ENCODE data around the gene SPACA4.

SPACA4 gene

DNA sequence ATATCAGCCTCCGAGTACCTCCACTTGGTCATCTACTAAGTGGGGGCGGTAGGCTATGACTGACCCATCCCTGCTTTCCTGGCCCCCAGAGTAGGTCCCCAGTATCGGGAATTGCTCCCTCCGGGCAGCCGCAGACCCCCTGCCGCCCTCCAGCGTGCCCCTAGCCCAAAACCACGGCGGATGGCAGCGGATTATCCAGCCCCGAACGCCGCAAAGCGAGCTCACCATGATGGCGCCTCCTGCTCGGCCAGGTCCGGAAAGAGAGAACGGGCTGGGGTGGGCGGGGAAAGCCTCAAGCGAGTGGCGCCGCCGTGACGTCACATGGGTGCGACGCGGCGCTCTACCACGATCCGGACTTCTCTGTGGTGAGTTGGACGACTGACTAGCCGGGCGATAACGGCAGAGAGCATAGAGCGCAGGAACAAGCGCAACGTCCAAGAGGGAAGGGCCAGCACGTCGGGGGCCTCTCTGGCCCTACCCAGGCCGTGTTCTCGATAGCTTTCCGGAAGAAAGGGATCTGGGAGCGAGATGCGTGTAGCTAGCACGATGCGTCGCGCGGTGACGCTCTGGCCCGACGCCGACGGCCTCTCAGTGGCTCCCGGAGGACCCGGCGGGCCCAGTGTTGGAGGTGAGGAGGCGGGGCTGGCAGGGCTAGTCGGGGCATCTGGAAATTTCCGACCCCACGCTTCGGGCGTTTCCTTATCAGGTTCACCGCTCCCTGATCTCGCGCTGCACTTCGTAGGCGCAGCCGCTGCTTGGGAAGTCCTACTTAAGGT is 12.6 kb downstream of the SPACA4 start, which contains the start of the genes RPL18 and SPHK2:
Gene RPL18, minus strand, starts transcription at position 263 of the 776 bp plus-strand sequence. Its CDS starts 35 bp downstream, at position 228.
Gene SPHK2, plus strand, starts transcription at position 591 of the 776 bp plus-strand sequence. CDS start 1,009 bp downstream, outside the sequence.
- Mint-ChIP-seq H3K27me3 (no peaks in the 10 kb centered on the region), H3K4me1 (ENCODE audit: low read depth) (peaks cover 74% of the 10 kb centered on the region), H3K9me3 (no peaks in the 10 kb centered on the region), H3K27ac (peak within 1 kb of the TSS; percentile 96), H3K4me3 (peak within 1 kb of the TSS; percentile 97), H3K36me3 (ENCODE audit: low read depth) (peaks cover 69% of the 10 kb centered on the region)
- intact Hi-C loops (cut with micrococcal nuclease) = loop anchor here (1.0 kb wide), 1 partner anchor 18 kb away; the partner anchor contains the start of gene DBP

DNA sequence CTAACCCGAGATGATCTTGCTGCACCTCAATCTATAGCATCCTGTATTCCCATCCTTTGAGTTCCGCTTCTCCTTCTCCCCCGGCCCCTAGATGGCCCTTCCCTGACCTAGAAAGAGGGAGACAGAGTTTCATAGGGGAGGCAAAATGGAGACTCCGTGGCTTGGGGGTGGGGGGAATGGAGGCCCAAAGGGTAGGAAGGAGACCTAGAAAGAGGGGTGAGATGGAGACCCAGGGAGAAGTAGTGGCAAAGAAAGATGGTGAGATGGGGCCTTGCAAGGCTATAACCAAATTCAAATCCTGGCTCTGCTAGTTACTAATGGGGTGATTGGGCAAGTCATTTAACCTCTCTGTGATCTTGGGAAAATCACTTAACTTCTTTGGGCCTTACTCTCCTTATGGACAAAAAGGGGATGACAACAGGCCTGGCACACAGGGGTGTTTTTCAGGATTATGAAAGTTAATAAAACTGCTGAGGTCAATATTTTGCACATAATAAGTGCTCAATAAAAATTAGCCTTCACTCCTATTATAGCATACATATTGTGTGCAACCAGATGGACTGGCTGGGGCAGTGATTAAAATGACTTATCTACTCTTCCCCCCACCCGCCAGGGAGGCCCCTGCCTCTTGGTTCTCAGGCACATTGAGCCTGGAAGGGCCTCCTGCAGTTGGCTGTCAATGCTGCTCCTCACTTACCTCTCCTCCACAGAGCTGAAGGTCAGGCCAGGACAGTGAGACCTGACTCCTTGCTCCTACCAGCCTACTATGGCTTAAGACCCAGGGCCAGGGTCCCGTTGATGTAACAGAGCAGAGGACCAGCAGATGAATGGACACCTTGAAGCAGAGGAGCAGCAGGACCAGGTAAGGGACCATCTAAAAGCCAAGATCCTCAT is 13.4 kb downstream of the SPACA4 start:
- H3K4me3 Mint-ChIP-seq = peak overlapping the region; percentile 97
- no peaks in the 10 kb centered on the region for H3K9me3 Mint-ChIP-seq
- intact Hi-C loops (cut with micrococcal nuclease) = loop anchor here (1.0 kb wide), 1 partner anchor 17 kb away; the partner anchor contains the start of gene DBP
- H3K27ac Mint-ChIP-seq = peak overlapping the region; percentile 96
- H3K27me3 Mint-ChIP-seq = no peaks in the 10 kb centered on the region
- H3K4me1 Mint-ChIP-seq (ENCODE audit: low read depth) = peaks cover 81% of the 10 kb centered on the region
- peaks cover 70% of the 10 kb centered on the region for H3K36me3 Mint-ChIP-seq (ENCODE audit: low read depth)

DNA sequence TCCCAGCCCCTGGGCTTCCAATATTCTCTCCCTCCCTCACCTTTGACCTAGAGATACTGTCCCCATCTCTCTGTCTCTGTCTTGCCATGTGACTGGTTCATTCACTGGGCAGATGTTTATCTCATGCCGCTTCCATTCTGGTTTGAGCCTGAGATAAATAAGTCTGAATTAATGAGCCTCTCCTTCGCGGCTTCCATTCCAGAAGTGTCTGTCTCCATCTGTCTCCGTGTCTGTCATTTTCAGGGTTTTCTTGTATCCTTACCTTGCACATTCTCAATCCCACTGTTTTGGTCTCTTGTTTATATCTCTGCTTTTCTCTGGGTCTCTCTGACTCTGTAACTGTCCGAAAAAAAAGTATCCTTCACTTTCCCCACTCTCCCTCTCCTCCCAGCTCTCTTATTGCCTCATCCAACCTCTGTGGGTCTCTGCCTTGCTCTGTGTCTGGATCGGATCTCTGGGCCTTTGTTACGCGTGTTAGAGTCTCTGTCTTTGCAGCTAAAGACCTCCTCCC is 17.1 kb downstream of the SPACA4 start:
- H3K4me3 Mint-ChIP-seq = peak overlapping the region; percentile 77
- H3K27me3 Mint-ChIP-seq = no peaks in the 10 kb centered on the region
- H3K27ac Mint-ChIP-seq = peak overlapping the region; percentile 97
- intact Hi-C loops (cut with micrococcal nuclease) = no loop called here
- no peaks in the 10 kb centered on the region for H3K9me3 Mint-ChIP-seq
- H3K36me3 Mint-ChIP-seq (ENCODE audit: low read depth) = peaks cover 70% of the 10 kb centered on the region
- peaks cover 63% of the 10 kb centered on the region for H3K4me1 Mint-ChIP-seq (ENCODE audit: low read depth)

DNA sequence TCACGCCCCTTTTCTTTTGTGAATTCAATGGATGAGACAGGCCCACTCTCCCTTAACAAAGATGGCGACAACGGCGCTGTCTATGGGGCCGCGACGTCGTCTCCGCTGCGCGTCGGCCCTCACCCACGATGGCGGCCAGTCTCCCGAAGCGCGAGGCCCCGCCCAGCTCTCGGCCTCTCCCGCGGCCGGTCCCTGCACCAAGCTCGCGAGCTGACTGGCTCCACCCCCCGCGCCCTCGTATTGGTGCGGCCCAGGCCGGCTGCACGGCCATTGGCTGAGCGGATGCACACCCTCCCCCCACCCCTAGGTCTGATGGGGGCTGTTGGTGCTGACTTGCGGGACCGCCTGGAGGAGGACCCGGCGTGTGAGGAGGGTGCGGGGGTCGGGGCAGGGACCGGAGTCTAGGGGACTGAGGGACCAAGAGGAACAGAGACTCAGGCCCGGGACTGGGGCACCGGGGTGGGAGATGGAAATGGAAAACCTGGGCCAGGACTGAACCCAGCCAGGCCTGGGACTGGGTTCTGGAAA is 17.6 kb downstream of the SPACA4 start:
- intact Hi-C loops (cut with micrococcal nuclease) = no loop called here
- H3K27me3 Mint-ChIP-seq = no peaks in the 10 kb centered on the region
- H3K4me1 Mint-ChIP-seq (ENCODE audit: low read depth) = peaks cover 67% of the 10 kb centered on the region
- no peaks in the 10 kb centered on the region for H3K9me3 Mint-ChIP-seq
- peaks cover 70% of the 10 kb centered on the region for H3K36me3 Mint-ChIP-seq (ENCODE audit: low read depth)
- H3K27ac Mint-ChIP-seq = peak overlapping the region; percentile 97
- peak overlapping the region; percentile 77 for H3K4me3 Mint-ChIP-seq

DNA sequence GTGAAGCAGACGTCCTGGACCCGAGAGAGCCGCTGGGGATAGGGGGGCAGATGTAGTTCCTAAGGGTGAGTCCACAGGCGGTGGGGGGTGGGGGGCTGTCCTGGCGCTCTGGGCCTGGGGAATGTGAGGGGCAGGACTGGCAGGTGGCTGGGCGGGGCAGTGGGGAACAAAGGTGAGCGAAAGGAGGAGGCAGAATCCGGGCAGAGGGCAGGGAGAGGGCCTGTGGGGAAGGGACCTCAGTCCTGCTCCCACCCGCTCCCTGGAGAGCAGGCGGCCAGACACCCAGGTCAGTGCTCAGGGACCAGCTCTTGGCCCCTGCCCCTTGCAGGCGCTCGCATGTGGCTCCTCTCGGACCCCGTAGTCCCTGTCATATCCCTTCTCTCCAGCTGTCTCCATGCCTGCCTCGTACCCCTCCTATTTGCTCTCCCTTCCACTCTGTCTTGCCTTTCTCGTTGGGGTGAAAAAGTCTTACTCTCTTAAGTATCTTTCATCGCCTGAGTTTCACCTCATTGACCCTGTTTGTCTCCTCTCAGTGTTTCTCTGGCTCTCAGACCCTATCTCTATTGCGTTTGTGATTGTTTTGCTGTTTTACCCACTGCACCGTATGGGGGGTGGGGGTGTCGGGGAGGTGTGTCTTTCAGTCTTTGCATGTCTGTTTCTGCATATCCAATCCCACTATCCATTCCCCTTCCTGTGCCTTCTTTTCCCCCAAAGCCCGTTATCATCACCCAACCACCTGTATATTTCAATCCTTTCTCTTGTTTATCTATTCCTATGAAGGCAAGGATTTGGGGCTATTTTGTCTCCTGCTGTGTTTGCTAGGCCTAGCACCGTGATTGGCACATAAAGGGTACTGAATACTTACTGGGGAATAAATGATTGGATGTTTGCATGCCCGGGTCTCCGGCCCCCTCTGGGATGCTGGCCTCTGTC is 18.5 kb downstream of the SPACA4 start:
- Mint-ChIP-seq H3K4me1 (ENCODE audit: low read depth) (peaks cover 65% of the 10 kb centered on the region), H3K27ac (peak overlapping the region; percentile 97), H3K4me3 (peak overlapping the region; percentile 70), H3K36me3 (ENCODE audit: low read depth) (peaks cover 71% of the 10 kb centered on the region), H3K27me3 (no peaks in the 10 kb centered on the region), H3K9me3 (no peaks in the 10 kb centered on the region)
- intact Hi-C loops (cut with micrococcal nuclease) = no loop called here

DNA sequence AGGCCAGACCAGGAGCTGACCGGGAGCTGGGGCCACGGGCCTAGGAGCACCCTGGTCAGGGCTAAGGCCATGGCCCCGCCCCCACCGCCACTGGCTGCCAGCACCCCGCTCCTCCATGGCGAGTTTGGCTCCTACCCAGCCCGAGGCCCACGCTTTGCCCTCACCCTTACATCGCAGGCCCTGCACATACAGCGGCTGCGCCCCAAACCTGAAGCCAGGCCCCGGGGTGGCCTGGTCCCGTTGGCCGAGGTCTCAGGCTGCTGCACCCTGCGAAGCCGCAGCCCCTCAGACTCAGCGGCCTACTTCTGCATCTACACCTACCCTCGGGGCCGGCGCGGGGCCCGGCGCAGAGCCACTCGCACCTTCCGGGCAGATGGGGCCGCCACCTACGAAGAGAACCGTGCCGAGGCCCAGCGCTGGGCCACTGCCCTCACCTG is 19.4 kb downstream of the SPACA4 start:
- Mint-ChIP-seq H3K27ac (peak overlapping the region; percentile 97), H3K4me3 (no peak overlapping the region), H3K27me3 (no peaks in the 10 kb centered on the region), H3K36me3 (ENCODE audit: low read depth) (peaks cover 76% of the 10 kb centered on the region), H3K4me1 (ENCODE audit: low read depth) (peaks cover 69% of the 10 kb centered on the region), H3K9me3 (no peaks in the 10 kb centered on the region)
- intact Hi-C loops (cut with micrococcal nuclease) = no loop called here

DNA sequence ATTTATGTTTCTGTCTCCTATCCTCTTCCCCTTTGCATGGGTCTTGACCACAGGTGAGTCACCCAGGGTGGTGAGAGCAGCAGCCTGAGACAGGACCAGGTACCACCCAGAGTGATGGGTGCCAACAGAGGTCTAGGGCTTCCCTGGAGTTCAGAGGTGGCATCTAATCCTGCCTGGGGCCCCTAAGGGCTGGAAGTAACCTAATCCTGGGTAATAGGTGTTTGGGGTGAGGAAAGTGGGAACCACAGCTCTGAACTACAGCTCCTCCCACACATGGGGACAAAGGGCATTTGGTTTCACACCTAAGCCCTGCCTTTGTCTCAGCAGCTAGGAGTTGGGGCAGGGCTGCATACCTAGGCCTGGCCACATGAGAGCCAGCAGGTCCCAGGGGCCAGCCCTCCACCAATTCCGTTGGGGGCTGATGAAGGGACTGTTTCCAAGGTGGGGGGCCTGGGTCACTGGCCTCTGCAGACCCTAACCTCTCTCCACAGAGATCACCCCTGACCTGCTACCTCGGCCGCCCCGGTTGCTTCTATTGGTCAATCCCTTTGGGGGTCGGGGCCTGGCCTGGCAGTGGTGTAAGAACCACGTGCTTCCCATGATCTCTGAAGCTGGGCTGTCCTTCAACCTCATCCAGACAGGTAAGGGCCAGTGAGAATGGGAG is 20.8 kb downstream of the SPACA4 start:
- Mint-ChIP-seq H3K27ac (no peak overlapping the region), H3K4me3 (no peak overlapping the region), H3K4me1 (ENCODE audit: low read depth) (peaks cover 69% of the 10 kb centered on the region)

DNA sequence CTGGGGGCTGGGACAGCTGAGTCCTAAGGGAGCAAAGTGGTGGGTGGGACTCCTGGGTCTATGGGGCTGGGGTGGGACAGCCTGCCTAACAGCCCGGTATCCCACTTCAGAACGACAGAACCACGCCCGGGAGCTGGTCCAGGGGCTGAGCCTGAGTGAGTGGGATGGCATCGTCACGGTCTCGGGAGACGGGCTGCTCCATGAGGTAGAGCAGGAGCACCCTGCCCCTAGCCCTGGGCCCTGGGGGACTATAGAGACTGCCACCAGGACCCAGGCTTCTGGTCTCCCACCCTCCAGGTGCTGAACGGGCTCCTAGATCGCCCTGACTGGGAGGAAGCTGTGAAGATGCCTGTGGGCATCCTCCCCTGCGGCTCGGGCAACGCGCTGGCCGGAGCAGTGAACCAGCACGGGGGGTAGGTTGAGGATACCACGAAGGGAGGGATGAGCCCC is 21.3 kb downstream of the SPACA4 start:
- no peak overlapping the region for H3K27ac Mint-ChIP-seq
- H3K36me3 Mint-ChIP-seq (ENCODE audit: low read depth) = peaks cover 96% of the 10 kb centered on the region

More for the DNA sequence above, 20.8 kb downstream of the SPACA4 start:
- intact Hi-C loops (cut with micrococcal nuclease) = no loop called here
- Mint-ChIP-seq H3K9me3 (no peaks in the 10 kb centered on the region), H3K36me3 (ENCODE audit: low read depth) (peaks cover 90% of the 10 kb centered on the region), H3K27me3 (no peaks in the 10 kb centered on the region)

DNA sequence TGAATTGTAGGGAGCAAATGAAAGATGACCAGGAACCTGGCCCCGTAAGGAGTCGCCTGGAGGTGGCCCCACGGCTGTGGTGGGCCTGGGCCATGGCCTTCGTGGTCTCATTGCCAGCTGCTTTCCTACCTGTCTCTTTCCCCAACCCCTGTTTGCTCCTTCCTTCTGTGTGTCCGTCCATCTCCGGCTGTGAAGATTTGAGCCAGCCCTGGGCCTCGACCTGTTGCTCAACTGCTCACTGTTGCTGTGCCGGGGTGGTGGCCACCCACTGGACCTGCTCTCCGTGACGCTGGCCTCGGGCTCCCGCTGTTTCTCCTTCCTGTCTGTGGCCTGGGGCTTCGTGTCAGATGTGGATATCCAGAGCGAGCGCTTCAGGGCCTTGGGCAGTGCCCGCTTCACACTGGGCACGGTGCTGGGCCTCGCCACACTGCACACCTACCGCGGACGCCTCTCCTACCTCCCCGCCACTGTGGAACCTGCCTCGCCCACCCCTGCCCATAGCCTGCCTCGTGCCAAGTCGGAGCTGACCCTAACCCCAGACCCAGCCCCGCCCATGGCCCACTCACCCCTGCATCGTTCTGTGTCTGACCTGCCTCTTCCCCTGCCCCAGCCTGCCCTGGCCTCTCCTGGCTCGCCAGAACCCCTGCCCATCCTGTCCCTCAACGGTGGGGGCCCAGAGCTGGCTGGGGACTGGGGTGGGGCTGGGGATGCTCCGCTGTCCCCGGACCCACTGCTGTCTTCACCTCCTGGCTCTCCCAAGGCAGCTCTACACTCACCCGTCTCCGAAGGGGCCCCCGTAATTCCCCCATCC is 22.1 kb downstream of the SPACA4 start:
- Mint-ChIP-seq H3K27me3 (no peaks in the 10 kb centered on the region), H3K4me3 (no peak overlapping the region), H3K4me1 (ENCODE audit: low read depth) (peaks cover 70% of the 10 kb centered on the region), H3K9me3 (no peaks in the 10 kb centered on the region), H3K36me3 (ENCODE audit: low read depth) (peaks cover 98% of the 10 kb centered on the region), H3K27ac (peak overlapping the region; percentile 19)
- intact Hi-C loops (cut with micrococcal nuclease) = no loop called here

More for the DNA sequence above, 21.3 kb downstream of the SPACA4 start:
- H3K27me3 Mint-ChIP-seq = no peaks in the 10 kb centered on the region
- H3K9me3 Mint-ChIP-seq = no peaks in the 10 kb centered on the region
- H3K4me3 Mint-ChIP-seq = no peak overlapping the region
- intact Hi-C loops (cut with micrococcal nuclease) = no loop called here
- peaks cover 69% of the 10 kb centered on the region for H3K4me1 Mint-ChIP-seq (ENCODE audit: low read depth)

DNA sequence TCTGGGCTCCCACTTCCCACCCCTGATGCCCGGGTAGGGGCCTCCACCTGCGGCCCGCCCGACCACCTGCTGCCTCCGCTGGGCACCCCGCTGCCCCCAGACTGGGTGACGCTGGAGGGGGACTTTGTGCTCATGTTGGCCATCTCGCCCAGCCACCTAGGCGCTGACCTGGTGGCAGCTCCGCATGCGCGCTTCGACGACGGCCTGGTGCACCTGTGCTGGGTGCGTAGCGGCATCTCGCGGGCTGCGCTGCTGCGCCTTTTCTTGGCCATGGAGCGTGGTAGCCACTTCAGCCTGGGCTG is 22.7 kb downstream of the SPACA4 start:
- Mint-ChIP-seq H3K4me3 (no peak overlapping the region), H3K9me3 (no peaks in the 10 kb centered on the region), H3K36me3 (ENCODE audit: low read depth) (peaks cover 92% of the 10 kb centered on the region), H3K4me1 (ENCODE audit: low read depth) (peaks cover 70% of the 10 kb centered on the region), H3K27me3 (no peaks in the 10 kb centered on the region), H3K27ac (peak overlapping the region; percentile 19)
- intact Hi-C loops (cut with micrococcal nuclease) = no loop called here

DNA sequence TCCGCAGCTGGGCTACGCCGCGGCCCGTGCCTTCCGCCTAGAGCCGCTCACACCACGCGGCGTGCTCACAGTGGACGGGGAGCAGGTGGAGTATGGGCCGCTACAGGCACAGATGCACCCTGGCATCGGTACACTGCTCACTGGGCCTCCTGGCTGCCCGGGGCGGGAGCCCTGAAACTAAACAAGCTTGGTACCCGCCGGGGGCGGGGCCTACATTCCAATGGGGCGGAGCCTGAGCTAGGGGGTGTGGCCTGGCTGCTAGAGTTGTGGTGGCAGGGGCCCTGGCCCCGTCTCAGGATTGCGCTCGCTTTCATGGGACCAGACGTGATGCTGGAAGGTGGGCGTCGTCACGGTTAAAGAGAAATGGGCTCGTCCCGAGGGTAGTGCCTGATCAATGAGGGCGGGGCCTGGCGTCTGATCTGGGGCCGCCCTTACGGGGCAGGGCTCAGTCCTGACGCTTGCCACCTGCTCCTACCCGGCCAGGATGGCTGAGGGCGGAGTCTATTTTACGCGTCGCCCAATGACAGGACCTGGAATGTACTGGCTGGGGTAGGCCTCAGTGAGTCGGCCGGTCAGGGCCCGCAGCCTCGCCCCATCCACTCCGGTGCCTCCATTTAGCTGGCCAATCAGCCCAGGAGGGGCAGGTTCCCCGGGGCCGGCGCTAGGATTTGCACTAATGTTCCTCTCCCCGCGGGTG is 23.2 kb downstream of the SPACA4 start:
- Mint-ChIP-seq H3K27me3 (no peaks in the 10 kb centered on the region), H3K27ac (peak overlapping the region; percentile 80), H3K9me3 (no peaks in the 10 kb centered on the region), H3K36me3 (ENCODE audit: low read depth) (peaks cover 91% of the 10 kb centered on the region), H3K4me1 (ENCODE audit: low read depth) (peaks cover 68% of the 10 kb centered on the region), H3K4me3 (no peak overlapping the region)
- intact Hi-C loops (cut with micrococcal nuclease) = no loop called here
